GM19468 (cell line): ENCODE measurements around the gene MTCH1.

Experiments
- ATAC-seq: cut with Tn5 transposase; IDR thresholded peaks from one replicate; pipeline ENCODE4 v1.9.1; 2021; ENCODE audit warnings: mild to moderate bottlenecking, moderate library complexity, moderate number of reproducible peaks; ENCODE audit not compliant: unreplicated experiment; ENCODE audit errors: extremely low read depth

MTCH1 gene

DNA sequence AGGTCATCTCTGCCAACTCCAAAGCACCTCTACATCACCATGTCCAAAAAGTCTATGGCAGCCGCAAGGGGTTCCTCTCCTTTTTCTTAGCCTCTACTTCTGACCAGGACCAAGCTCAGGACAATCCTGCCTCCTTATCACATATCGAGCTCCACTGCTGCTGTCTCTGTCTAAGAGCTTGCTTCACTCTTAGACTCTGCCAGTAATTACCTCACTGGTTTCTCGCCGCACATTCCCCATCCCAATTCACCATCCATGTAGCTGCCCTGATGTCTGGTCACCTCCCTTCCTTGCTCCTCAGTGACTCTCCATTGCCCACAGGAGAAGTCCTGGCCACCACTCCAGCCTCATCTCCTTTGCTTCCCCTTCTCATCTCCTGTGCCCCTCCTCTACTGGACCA, 55.5 kb downstream of the MTCH1 start:
- ATAC-seq: no peak

DNA sequence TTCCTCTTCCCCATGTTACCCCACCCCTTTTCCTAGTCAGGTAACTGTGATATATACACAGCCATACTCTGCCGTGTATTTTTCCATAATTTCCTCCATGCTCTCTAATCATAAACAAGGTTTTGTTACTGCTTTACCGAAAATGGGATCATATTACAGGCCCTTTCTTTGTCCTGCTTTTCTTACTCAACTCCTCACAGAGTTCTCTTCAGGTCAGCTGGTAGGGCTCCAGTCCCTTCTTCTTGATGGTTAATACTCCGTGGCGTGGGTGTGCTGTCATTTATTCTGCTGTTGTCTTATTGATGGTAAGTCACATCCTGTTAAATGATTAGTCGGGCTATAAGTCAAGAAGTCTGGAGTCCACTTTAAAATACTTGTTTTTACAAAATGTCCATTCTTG, 56.4 kb downstream of the MTCH1 start:
- ATAC-seq: no peak

DNA sequence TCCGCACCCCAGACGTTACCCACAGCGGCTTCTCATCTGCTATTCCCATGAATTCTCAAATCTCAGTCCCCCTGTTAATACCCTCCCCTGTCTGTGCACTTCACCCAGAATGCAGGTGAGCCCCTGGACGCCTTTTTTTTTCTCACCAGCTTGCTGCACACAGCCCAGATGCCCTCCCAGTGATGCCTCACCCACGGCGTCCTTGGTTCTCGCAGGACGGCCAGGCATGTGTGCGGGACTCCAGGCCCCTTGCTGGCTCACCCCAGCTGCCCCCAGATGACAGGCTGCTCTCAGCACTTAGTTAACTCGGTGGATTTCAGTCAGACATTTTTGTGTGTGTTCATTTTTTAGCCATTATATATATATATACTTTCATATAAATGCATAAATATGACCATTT, 56.8 kb downstream of the MTCH1 start:
- ATAC-seq: no peak

DNA sequence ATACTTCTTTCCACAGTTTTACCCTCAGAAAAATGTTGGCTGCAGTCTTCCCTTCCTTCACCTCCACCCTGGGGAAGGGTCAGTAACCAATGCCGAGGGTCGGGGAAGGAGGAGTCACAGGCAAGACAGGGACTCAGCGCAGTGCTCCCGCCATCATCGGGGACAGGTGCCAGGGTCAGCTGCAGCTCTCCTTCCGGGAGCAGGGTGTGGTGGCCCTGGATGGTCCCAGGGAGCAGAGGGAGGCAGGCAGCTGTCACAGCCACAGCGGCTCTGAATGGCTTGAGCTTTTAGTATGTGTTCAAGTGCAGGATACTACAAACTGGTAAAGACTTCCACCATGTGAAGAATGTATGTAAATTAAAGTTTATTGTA, 57.5 kb downstream of the MTCH1 start:
- no peak for ATAC-seq

DNA sequence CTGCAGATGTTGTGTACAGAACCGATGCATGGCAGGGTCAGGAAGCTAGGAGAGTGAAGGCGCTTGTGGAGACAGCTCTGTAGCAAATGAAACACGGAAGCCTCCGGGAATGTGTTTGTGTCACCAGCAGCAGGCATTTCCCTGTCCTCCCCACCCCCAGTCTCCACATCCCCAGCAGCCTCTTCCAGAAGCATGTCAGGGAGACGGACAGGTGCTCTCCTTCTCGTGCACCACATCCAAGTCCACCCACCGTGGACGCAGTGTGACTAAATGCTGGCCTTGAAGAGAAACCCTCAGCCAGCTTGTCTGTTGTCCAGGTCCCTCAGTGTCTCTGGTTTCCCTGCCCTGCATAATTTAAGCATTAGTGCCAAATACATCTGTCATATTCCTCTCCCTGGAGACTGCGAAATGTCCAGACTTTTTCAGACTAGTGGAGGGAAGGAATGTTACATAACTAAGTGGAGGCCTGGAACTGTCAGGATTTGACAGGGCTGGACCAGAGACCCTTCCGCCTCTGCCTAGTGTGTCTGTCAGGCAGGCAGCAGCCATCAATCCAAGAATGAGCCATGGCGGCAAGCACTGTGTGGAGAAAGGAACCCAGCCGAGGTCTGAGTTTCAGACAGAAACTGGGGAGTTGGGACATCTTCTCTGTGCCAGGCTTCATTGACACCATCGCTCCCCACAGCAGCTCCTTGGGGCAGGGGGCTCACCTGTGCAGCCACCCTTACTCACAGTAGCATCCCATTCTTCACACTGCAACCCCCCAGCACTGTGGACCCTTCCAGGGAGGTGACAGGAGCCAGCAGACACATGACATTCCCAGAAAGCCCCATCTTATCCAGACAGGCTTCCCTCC, 58.1 kb downstream of the MTCH1 start:
- ATAC-seq: no peak

DNA sequence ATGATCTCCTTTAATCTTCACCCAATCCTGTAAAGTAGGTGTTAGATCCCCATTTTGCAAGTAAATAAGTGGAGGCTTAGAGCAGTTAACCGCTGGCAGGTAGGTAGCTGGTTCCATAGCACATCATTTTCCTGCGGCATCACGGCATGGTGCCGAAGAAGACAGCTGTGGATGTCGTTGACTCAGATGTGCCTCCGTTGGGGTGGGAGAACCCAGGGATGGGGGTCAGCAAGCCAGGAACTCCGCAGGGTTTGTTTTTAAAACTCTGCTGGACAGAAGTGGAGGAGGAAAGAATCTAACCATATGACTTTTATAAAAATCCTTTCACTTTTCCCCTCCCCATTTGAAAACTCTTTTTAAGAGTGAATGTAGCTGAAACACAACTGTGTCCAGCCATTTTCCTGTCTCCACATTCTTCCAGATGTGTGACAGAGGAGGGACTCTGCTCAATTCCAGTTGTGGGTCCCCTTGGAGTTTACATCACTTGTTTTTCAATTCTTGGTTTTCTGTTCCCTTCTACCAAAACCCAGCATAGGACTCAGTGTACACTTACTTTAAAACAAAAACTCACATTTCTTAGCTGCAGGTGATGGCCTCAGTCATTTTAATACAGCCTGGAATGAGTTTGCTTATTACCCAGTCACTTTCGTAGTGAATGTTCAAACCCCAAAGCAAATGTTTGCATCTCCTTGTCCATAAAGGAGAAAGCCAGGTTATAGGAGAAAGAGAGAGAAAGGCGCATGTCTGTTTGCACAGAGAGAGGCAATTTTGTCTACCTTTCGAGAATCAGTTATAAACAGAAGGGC, 59.1 kb downstream of the MTCH1 start:
- no peak for ATAC-seq

DNA sequence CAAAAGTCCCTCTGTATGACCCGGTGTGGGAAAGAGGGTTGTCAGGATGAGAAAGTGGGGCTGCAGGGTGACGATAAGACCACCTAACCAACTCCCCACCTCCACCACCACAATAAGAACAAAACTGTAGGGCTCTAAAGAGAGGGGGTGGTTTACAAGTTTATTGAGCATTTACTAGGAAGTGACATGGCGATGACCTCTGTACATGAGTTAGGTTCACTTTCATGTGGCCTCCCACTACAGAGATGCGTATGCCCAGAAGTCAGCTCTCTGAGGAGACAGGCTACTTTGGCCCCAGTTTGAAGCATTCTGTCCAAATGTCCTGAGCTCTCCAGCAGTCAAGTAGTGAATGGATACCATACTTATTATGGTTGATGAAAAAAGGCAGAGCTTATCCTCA, 60.2 kb downstream of the MTCH1 start:
- ATAC-seq: no peak

DNA sequence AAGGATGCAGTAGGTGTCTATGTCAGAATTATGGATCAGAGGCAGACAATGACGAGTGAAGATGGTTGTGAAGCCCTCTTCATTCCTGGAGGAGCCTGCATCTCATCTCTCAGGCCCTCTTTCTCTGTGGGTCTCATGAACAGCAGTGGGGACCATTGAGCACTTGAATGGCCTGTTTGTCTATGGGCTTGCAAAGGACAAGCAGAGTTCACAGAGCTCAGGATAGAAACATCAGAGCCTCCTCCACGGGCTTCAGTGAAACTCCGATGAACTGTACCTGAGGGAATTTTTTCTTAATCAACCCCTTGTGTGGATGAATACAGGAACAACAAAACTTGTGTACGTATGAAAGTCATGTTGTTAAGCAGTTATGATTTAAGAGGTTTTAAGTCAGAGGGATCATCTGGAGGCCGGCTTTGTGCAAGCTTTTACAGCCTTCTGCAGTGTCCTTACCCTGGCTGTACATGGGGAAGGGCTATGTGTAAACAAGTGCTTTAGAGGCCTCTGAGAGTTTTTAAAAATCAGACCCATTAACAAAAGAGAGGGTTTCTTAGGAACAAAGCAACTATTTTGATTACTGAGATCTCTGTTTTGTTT, 61.1 kb downstream of the MTCH1 start:
- no peak for ATAC-seq

DNA sequence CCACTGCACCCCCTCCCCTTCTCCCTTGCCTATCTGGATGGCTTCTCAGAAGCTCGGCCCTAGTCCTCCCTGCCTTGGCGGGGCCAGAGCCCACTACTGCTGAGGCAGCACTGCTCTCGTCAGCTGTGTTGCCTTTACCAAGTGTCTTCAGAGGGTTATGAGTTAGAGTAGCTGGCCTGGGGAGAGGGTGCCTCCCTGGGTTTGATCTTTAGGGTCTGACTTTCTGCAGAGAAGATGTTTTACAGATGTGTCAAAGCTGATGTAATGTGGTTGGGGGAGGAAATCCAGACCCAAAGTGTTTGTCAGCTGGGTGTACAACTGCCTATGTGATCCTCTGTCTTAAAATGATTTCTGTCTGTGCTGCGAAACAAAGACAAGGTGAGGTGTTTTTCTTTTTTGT, 61.9 kb downstream of the MTCH1 start:
- ATAC-seq: no peak

DNA sequence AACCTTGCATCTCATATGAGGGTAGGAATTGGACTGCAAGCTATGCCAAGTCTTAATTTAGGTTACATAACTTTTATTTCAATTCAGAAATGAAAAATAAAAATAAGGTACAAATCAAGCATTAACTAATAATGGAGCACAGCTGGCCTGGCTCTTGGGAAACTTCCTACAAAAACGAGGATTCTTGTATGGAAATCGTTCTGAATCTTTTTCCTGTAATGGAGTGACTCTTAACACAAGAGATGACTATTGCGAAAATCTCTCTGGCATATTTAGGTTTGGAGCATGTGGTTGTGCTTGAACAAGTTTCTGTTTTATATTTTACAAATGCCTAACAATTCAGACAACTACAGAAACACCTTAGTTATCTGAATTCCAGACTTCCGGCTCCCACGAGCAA, 65.5 kb downstream of the MTCH1 start:
- no peak for ATAC-seq

DNA sequence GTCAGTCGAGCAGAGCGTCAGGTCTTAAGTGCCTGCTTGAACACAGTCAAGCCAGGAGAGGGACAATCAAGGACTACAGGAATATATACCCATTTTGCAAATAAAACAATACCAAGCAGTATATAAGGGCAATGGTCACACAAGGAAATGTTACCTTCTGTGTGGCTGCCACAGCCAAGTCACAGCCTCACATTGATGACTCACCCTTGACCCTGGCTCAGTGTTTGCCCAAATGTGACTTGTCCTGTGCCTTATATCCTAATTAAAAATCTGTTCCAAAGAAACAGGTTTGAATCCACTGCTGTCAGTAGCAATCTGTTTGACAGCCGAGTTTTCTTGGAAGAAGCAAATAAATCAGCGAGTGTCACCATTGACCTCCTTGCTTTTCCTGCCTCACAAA, 65.9 kb downstream of the MTCH1 start:
- ATAC-seq: no peak
